H9 (cell line): ENCODE results near the gene STAC2. TPM values are rescaled to one million over a fixed set of nuclear protein-coding genes. Genes with fewer than 3 reads are reported as not detected.

Source experiments
- DNase-seq: peaks from one replicate; pipeline ENCODE4 v3.0.0-alpha.2; 2017
- H2AFZ ChIP-seq: one replicate; pipeline ENCODE4 v1.6.1; 2013; ENCODE audit warnings: mild to moderate bottlenecking, low read length, control low read depth, moderate library complexity
- H2AK5ac ChIP-seq: 2 replicates; pipeline ENCODE4 v1.6.1; 2013; ENCODE audit warnings: low read length, control low read depth, mixed read lengths; ENCODE audit not compliant: insufficient read length
- H2BK120ac ChIP-seq: one replicate; pipeline ENCODE4 v1.6.1; 2013; ENCODE audit warnings: low read depth, mild to moderate bottlenecking, low read length, control low read depth, inconsistent platforms; ENCODE audit not compliant: poor library complexity, severe bottlenecking
- H2BK12ac ChIP-seq: 2 replicates; pipeline ENCODE4 v1.6.1; 2013; ENCODE audit warnings: low read length, control low read depth, mixed read lengths, low read depth; ENCODE audit not compliant: insufficient read length
- H2BK15ac ChIP-seq: 2 replicates; pipeline ENCODE4 v1.6.1; 2013; ENCODE audit warnings: low read depth, low read length, control low read depth
- H2BK20ac ChIP-seq: one replicate; pipeline ENCODE4 v1.6.1; 2013; ENCODE audit warnings: low read depth, mild to moderate bottlenecking, low read length, control low read depth, inconsistent platforms; ENCODE audit not compliant: poor library complexity, severe bottlenecking
- H2BK5ac ChIP-seq: 2 replicates; pipeline ENCODE4 v1.6.1; 2013; ENCODE audit warnings: low read length, control low read depth, mixed read lengths; ENCODE audit not compliant: insufficient read length
- H3K14ac ChIP-seq: 2 replicates; pipeline ENCODE4 v1.6.1; 2013; ENCODE audit warnings: low read length, control low read depth; ENCODE audit not compliant: insufficient read depth
- H3K18ac ChIP-seq: 2 replicates; pipeline ENCODE4 v1.6.1; 2013; ENCODE audit warnings: low read depth, mild to moderate bottlenecking, mixed read lengths, low read length, control low read depth; ENCODE audit not compliant: insufficient read length
- H3K23ac ChIP-seq: 2 replicates; pipeline ENCODE4 v1.6.1; 2013; ENCODE audit warnings: low read length, control low read depth, mixed read lengths, low read depth; ENCODE audit not compliant: insufficient read length
- H3K23me2 ChIP-seq: 2 replicates; pipeline ENCODE4 v1.6.1; 2013; ENCODE audit warnings: low read depth, mild to moderate bottlenecking, mixed read lengths, low read length, control low read depth; ENCODE audit not compliant: insufficient read length, poor library complexity, severe bottlenecking
- H3K27ac ChIP-seq: 2 replicates; pipeline ENCODE4 v1.5.1; 2013; ENCODE audit warnings: low read length, control low read depth, mixed read lengths, low read depth; ENCODE audit not compliant: insufficient read length
- H3K27me3 ChIP-seq: 2 replicates; pipeline ENCODE4 v1.6.1; 2013; ENCODE audit warnings: low read length, control low read depth, inconsistent platforms; ENCODE audit not compliant: insufficient read depth
- H3K4ac ChIP-seq: 2 replicates; pipeline ENCODE4 v1.6.1; 2013; ENCODE audit warnings: low read depth, mild to moderate bottlenecking, control low read depth, inconsistent platforms, low read length, moderate library complexity
- H3K4me1 ChIP-seq: 2 replicates; pipeline ENCODE4 v1.6.1; 2013; ENCODE audit warnings: low read length, control low read depth, inconsistent platforms; ENCODE audit not compliant: insufficient read depth
- H3K4me2 ChIP-seq: 2 replicates; pipeline ENCODE4 v1.6.1; 2013; ENCODE audit warnings: low read length, control low read depth, mixed read lengths; ENCODE audit not compliant: insufficient read length, insufficient read depth
- H3K56ac ChIP-seq: 2 replicates; pipeline ENCODE4 v1.6.1; 2013; ENCODE audit warnings: low read depth, mild to moderate bottlenecking, mixed read lengths, low read length, control low read depth; ENCODE audit not compliant: insufficient read length
- H3K79me1 ChIP-seq: 2 replicates; pipeline ENCODE4 v1.6.1; 2013; ENCODE audit warnings: low read depth, mild to moderate bottlenecking, moderate library complexity, low read length, control low read depth, inconsistent platforms; ENCODE audit not compliant: insufficient read depth, poor library complexity, severe bottlenecking
- H3K79me2 ChIP-seq: 2 replicates; pipeline ENCODE4 v1.6.1; 2013; ENCODE audit warnings: low read length, control low read depth, inconsistent platforms; ENCODE audit not compliant: insufficient read depth
- H3K9ac ChIP-seq: 2 replicates; pipeline ENCODE4 v1.6.1; 2013; ENCODE audit warnings: low read length, control low read depth, mixed read lengths; ENCODE audit not compliant: insufficient read length; ENCODE audit errors: extremely low read depth
- H3K9me3 ChIP-seq: one replicate; pipeline ENCODE4 v1.6.1; 2013; ENCODE audit warnings: low read depth, low read length, inconsistent platforms; ENCODE audit not compliant: control insufficient read depth
- H3T11ph ChIP-seq: one replicate; pipeline ENCODE4 v1.6.1; 2013; ENCODE audit warnings: mild to moderate bottlenecking, low read length, control low read depth, inconsistent platforms
- H4K20me1 ChIP-seq: one replicate; pipeline ENCODE4 v1.6.1; 2013; ENCODE audit not compliant: control insufficient read depth, insufficient read length, insufficient read depth
- H4K5ac ChIP-seq: 2 replicates; pipeline ENCODE4 v1.6.1; 2013; ENCODE audit warnings: low read depth, mild to moderate bottlenecking, mixed read lengths, low read length, control low read depth; ENCODE audit not compliant: insufficient read length
- H4K8ac ChIP-seq: replicated peaks from 2 replicates; pipeline ENCODE4 v1.6.1; 2013; ENCODE audit warnings: low read length, control low read depth, mixed read lengths, low read depth; ENCODE audit not compliant: insufficient read length
- H4K91ac ChIP-seq: 2 replicates; pipeline ENCODE4 v1.6.1; 2013; ENCODE audit warnings: low read depth, mild to moderate bottlenecking, moderate library complexity, mixed read lengths, low read length, control low read depth; ENCODE audit not compliant: insufficient read length
- H3K27ac Mint-ChIP-seq, 3 experiments: 2 replicates in 2 of 3; 3 replicates in 1 of 3; pipeline ENCODE4 v1.8.0; 2020 to 2021; ENCODE audit warnings: mixed read lengths in 3 of 3, mild to moderate bottlenecking in 1 of 3, moderate library complexity in 1 of 3
- H3K27me3 Mint-ChIP-seq: 2 replicates; pipeline ENCODE4 v1.8.0; 2021; ENCODE audit warnings: low read depth, mild to moderate bottlenecking, moderate library complexity, mixed read lengths
- H3K36me3 Mint-ChIP-seq, 3 experiments: 2 replicates in 2 of 3; 3 replicates in 1 of 3; pipeline ENCODE4 v1.8.0; 2020 to 2021; ENCODE audit warnings: low read depth in 3 of 3, mixed read lengths in 3 of 3; ENCODE audit not compliant: insufficient read depth in 1 of 3
- H3K4me1 Mint-ChIP-seq, 2 experiments: 2 replicates each; pipeline ENCODE4 v1.8.0; 2020; ENCODE audit warnings: mixed read lengths in 2 of 2
- H3K4me3 Mint-ChIP-seq, 2 experiments: 2 replicates in 1 of 2; 3 replicates in 1 of 2; pipeline ENCODE4 v1.8.0; 2020 to 2021; ENCODE audit warnings: mild to moderate bottlenecking in 2 of 2, mixed read lengths in 2 of 2, moderate library complexity in 1 of 2
- H3K9me3 Mint-ChIP-seq, 2 experiments: 2 replicates in 1 of 2; 3 replicates in 1 of 2; pipeline ENCODE4 v1.8.0; 2020; ENCODE audit warnings: mild to moderate bottlenecking in 2 of 2, mixed read lengths in 2 of 2, moderate library complexity in 1 of 2
- CTCF ChIP-seq: fragments of 200-600 bp; sonication (generic); conservative IDR thresholded peaks from 3 replicates; pipeline ENCODE4 v1.8.0; 2021; ENCODE audit warnings: antibody characterized with exemption, mild to moderate bottlenecking
- WGBS: extraction: QIAGEN DNeasy Blood & Tissue Kit; methylation state at CpG from one replicate; pipeline ENCODE4 v1.1.7; 2013; ENCODE audit warnings: missing lambda C conversion rate, low lambda C conversion rate, mixed read lengths; ENCODE audit not compliant: insufficient read length; ENCODE audit errors: extremely low coverage; 5-methylcytosine and 5-hydroxymethylcytosine counted together
- total RNA-seq: library from RNA; stranded (reverse); gene quantifications from 2 replicates; pipeline ENCODE4 v1.2.1, GENCODE V29; 2021

STAC2 gene
- total RNA-seq, 1 experiment from 2014 or later = 2.5 TPM

- no peaks in the 10 kb centered on the region for H3K9me3 ChIP-seq
- H3K79me1 ChIP-seq = no peaks in the 10 kb centered on the region
- no peaks in the 10 kb centered on the region for H3K79me2 ChIP-seq
- H4K91ac ChIP-seq = no peak overlapping the region
- H3K14ac ChIP-seq = no peak overlapping the region
- H3K27ac Mint-ChIP-seq = peak overlapping the region in 1 of 3 experiments; percentile 76; a peak in 2 of 7 replicates
- H3K4me1 ChIP-seq = no peaks in the 10 kb centered on the region
- no peak overlapping the region for H2BK20ac ChIP-seq
- H4K8ac ChIP-seq = no peak overlapping the region
- H3T11ph ChIP-seq = no peak overlapping the region
- no peak overlapping the region for H3K4me2 ChIP-seq
- H2BK15ac ChIP-seq = no peak overlapping the region
- no peaks in the 10 kb centered on the region for H3K9me3 Mint-ChIP-seq
- no peak overlapping the region for H2BK5ac ChIP-seq
- H3K36me3 Mint-ChIP-seq = peaks cover 22 to 64% (median 51%) of the 10 kb centered on the region in 3 experiments; a peak in 6 of 7 replicates
- H3K4ac ChIP-seq = no peak overlapping the region
- no peak overlapping the region for H3K9ac ChIP-seq
- no peaks in the 10 kb centered on the region for H3K27me3 Mint-ChIP-seq
- no peak overlapping the region for H2AK5ac ChIP-seq
- no peak overlapping the region for H2BK12ac ChIP-seq
- H3K23ac ChIP-seq = no peak overlapping the region
- no peak for DNase-seq
- H3K4me1 Mint-ChIP-seq = no peaks in the 10 kb centered on the region
- no peak overlapping the region for H3K56ac ChIP-seq
- H3K27me3 ChIP-seq = peaks cover 2% of the 10 kb centered on the region; the same call in 1 of the 2 replicates
- no peak overlapping the region for H3K18ac ChIP-seq
- no peak overlapping the region for H4K5ac ChIP-seq
- H3K27ac ChIP-seq = no peak overlapping the region
- no peaks in the 10 kb centered on the region for H3K23me2 ChIP-seq
- no CpG with 5 or more reads among the region's 9 CpGs for WGBS
- no peaks in the 10 kb centered on the region for H4K20me1 ChIP-seq
- no peak overlapping the region for H2AFZ ChIP-seq
- no peak overlapping the region for H2BK120ac ChIP-seq
- H3K4me3 Mint-ChIP-seq = no peak overlapping the region
- no peak for TF ChIP-seq CTCF
Measured at GRCh38 chr17:39187152-39187830, 38.5 kb downstream of the STAC2 start.
